GM18526 (cell line): ENCODE measurements around the gene ITGB1BP1.

Experiments used
- POLR2A ChIP-seq: IDR thresholded peaks from 3 replicates; pipeline ENCODE4 v1.6.1; 2011; ENCODE audit not compliant: insufficient read length; ENCODE audit errors: extremely low read depth

The ITGB1BP1 gene

DNA sequence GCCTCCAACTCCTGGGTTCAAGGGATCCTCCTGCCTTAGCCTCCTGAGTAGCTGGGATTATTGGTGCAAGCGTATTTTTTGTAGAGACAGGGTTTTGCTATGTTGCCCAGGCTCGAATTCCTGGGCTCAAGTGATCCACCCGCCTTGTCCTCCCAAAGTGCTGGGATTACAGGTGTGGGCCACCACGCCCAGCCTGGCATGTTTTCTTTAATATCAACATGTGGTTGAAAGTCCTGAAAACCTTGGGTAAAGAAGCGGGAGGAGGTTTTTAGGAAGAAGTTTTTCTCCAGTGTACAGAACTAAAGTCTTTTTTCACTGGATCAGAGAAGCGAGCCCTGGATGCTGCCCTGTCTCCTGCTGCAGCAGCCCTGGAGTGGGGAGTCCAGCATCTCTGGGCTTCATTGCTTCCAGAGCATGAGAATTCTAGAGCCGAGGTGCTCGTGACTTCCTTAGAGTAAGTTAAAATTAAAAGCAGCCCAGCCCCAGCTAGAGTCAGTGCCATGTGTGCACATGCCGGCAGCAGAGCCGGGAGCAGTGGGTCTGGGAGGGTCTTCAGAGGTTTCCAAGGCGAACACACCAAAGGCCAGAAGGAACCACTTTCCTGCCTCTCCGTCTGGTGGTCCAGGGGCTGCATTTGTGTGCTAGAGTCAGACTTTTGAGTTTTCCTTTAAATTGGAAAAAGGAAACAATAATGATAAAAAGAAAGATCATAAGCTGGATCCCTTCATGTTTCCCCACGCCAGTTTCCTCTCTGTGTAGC lies 31.2 kb downstream of the ITGB1BP1 start:
- TF ChIP-seq POLR2A: no peak

DNA sequence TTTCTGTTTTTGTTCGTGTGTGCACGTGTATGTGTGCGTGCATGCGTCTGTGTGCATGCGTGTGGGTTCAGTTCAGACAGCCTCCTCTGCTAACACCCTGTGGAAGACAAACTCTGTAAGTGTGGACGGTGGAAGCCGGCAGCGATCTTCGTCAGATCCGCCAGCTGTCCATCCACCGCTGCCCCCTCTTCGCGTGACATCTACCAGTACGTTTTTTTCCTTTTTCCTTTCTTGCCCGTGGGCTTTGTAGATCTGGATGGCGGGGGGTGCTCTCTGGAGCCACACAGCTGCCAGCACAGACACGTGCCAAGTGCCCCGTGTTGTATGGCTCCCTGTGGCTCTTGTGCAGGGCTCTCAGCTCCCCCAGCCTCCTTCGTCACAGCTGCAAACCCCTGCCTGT lies 32.3 kb downstream of the ITGB1BP1 start:
- no peak for TF ChIP-seq POLR2A

DNA sequence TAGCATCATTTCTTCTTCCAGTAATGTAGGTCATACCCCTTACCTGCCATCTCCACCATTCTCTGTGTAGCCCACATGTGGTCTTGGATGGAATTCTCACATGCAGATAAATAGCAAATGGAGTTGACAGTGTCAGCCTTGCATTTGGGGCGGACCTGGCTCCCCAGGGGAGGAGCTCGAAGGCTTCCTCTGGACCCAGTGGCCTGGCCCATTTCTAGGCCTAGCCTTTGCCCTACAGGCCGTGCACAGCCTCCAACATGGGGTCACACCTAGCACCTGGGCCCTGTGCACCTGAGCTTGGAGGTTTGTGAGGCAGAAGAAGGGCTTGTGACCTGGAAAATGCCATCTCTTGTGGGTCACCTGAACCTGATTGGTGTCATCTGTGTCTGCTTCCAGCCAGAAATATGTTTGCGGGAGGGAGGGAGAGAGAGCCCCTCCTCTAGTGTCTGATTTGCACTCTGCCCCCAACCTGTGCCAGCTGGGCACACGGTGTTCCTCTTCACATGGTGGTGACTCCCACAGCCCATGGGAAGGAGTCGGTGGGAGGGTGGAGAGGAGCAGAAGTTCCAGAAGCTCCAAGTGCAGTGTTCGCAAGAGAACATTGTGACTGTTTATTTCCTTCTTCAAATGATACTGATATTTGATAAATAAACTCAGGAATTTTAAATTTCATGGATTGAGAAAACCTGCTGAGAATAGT lies 33.0 kb downstream of the ITGB1BP1 start:
- no peak for TF ChIP-seq POLR2A

DNA sequence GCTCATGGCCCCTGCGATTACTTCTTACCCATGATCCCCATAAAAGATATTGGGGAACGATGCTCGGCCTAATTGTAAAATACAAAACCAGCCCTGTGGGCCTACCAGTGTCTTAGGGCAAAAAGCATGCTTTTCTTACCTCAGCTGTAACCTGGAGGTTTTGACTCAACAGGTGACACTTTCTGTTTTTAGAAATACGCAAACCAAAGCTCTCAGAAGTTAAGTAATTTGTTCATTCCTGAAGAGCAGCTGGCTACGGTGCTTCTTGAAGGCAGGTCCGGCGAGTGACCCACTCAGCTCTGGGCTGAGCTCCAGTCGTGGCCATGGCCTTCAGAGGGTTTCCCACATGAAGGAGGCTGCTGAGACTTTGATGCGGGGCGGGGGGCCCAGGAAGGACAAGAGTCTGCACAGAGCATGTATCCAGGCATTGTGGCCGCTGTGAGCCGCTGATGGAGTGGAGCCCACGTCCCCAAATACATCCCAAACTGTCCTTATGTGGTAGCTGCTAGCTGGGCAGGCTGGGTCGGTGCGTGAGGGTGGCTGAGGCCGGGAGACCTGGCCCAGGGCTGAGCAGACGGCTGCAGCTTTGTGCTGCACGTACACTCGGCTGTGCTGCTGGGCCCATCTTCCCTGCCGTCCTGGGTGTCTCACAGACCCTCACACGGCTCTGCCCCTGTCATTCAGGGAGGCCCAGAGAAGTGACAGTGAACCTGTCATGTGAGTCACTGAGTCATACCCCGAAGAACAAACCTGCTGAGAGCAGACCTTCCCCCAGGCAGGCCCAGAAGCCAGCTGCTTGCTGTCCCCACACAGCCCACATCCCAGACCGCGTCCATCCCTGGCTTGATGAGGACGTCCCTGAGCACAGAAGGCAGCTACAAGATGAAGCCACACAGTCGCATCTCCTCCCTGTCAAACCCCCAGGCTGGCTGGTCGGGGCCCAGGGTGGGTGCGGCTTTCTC lies 34.1 kb downstream of the ITGB1BP1 start:
- TF ChIP-seq POLR2A: no peak

GRCh38 chr2:9388199-9388681 lies 35.1 kb downstream of the ITGB1BP1 start:
- TF ChIP-seq POLR2A: no peak

- TF ChIP-seq POLR2A: no peak
Measured at GRCh38 chr2:9385841-9386240, 37.5 kb downstream of the ITGB1BP1 start.

DNA sequence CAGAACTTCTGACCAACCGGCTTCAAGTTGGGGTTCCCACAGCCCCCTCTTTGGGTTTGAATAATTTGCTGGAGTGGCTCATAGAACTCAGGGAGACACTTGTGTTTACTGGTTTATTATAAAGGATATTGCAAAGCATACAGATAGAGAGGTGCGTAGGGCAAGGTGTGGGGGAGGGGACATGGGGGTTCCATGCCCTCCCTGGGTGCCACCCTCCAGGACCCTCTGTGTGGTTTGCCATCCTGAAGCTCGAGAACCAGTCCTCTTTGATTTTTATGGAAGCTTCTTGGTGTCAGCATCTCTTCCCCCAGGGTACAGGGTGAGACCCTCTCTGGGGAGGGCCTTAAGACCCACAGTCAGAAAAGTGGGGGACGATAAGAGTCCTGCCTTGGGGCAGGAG lies 38.8 kb downstream of the ITGB1BP1 start:
- TF ChIP-seq POLR2A: no peak

GRCh38 chr2:9382604-9383235 lies 40.6 kb downstream of the ITGB1BP1 start:
- TF ChIP-seq POLR2A: no peak

DNA sequence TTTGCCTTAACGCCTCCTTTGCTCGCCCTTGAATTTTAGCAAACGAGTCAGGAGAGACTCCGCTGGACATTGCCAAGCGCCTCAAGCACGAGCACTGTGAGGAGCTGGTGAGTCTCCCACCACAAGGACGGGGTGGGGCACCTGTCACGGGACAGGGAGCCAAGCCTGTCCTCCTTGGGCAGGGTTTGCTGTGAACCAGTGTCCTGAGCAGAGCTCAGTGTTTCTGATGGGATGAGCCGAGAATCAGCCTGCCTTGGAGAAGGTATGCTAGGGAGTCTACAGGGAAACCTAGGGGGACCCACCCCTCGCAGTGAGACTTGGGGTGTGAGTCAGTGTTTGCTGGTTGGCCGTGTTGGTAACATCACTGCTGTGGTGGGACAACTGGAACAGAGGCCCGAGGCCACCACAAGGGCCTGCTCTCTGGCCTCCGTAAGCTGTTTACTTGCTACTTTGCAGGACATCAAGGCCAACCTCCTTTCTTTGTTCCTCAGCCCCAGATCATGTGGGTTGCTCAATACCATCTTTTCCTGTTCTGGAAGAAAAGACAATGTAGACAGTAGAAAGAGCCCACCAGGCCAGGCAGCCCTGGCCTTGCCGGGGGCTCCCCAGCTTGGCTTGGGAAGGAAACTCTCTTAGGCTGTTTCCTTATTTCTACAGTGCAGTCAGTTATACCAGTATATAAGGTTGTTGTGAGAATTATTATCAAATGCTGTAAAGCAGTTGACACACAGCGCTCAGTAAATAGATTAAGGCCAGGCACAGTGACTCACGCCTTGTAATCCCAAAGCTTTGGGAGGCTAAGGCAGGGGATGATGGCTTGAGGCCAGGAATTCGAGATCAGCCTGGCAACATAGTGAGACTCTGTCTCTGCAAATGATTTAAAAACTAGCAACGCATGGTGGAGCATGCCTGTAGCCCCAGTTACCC lies 42.4 kb downstream of the ITGB1BP1 start:
- no peak for TF ChIP-seq POLR2A

- no peak for TF ChIP-seq POLR2A
Measured at GRCh38 chr2:9379391-9379755, 44.0 kb downstream of the ITGB1BP1 start.

DNA sequence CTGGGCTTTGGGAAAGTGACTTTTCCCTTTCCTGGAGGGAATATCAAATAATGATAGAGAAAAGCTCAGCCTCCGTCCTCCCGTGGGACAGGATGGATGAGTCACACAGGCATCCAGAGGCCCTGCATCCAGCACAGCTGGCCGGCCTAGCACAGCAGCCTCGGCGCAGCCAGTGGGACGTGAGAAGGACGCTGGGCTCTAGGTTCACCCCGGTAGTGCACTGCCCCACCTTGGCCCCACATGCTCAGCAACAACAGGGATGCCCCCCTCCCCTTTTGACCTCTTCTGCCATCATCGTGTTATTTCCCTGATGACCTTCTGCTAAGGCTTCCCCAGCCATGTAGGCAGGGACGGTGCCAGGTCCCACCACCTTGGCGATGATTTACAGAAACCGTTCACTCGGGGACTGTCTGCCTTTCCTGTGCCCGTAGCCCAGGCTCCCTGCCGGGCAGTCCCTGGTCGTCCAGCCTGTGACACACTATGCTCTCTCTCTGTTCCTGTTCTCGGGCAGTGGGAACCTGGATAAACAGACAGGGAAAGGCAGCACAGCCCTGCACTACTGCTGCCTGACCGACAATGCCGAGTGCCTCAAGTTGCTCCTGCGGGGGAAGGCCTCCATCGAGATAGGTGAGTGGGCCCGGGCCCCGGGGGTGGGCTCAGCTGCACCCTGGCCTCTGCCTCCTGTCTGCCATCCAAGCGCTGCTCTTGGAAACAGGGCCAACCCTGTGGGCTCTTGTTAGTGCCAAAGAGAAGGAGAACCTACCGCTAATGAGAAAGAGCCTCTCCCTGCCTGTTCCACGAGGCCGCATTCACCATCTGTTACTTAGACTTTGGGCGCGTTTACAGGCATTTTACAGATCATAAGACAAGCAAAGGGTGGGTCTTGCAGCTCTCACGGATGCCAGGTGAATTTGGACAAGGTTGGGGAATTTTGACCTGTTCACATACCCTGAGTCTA lies 44.6 kb downstream of the ITGB1BP1 start:
- no peak for TF ChIP-seq POLR2A

- TF ChIP-seq POLR2A: no peak
Measured at GRCh38 chr2:9377461-9378097, 45.7 kb downstream of the ITGB1BP1 start.

DNA sequence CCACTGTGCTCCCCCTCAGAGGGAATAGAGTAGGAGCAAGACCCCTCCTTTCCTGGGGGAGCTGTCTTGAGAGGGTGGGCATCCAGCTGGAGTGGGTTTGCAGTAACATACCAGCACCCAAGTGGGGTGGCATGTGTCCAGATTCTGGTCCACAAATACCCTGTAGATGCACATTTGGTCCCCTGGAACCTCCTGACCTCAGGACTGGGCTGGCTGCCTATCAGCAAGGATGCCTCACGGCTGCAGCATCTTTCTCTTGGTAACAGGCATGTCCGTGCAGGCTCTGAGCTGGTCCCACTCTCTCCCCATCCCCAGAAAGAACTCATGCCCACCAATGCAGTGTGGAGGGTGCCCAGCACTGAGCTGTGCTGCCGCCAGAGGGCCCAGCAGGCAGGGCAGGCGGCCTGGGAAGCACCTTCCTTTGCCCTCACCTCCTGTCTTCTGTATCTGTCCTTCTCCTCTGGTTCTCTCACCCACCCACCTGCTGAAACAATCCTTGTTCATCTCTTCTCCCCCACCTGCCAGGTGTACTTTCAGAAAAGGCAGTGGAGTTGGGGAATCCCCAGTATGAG lies 47.4 kb downstream of the ITGB1BP1 start:
- no peak for TF ChIP-seq POLR2A
